ENCODE results near the gene CORO7.

Gene CORO7

GRCh38 chr16:4339909-4340308 lies 76.5 kb downstream of the CORO7 start:
- no peak for DNase-seq (ENCODE audit: extremely low read depth, insufficient read length)
- TF ChIP-seq CTCF (IDR thresholded peaks at IDR 0.05; ENCODE audit: insufficient read depth, low read length, poor library complexity, severe bottlenecking), result no peak

GRCh38 chr16:4339455-4339854 lies 76.9 kb downstream of the CORO7 start:
- Histone ChIP-seq H3K36me3 (ENCODE audit: control insufficient read depth, insufficient read depth, low read length) (peaks cover 20% of the 10 kb centered on the region), H3K4me3 (replicated peaks; ENCODE audit: low read depth, low read length) (no peak overlapping the region), H3K27me3 (replicated peaks; ENCODE audit: control insufficient read depth, insufficient read depth, low read length) (no peaks in the 10 kb centered on the region)
- DNase-seq (ENCODE audit: extremely low read depth, insufficient read length), result no peak
- TF ChIP-seq CTCF (IDR thresholded peaks at IDR 0.05; ENCODE audit: insufficient read depth, low read length, poor library complexity, severe bottlenecking), result no peak

More at GRCh38 chr16:4339909-4340308, 76.5 kb downstream of the CORO7 start:
- no peak overlapping the region for H3K4me3 ChIP-seq (replicated peaks; ENCODE audit: low read depth, low read length)
- H3K27me3 ChIP-seq (replicated peaks; ENCODE audit: control insufficient read depth, insufficient read depth, low read length), result no peaks in the 10 kb centered on the region
- H3K36me3 ChIP-seq (ENCODE audit: control insufficient read depth, insufficient read depth, low read length), result peaks cover 20% of the 10 kb centered on the region

- DNase-seq (ENCODE audit: extremely low read depth, insufficient read length), result no peak
- H3K4me3 ChIP-seq (replicated peaks; ENCODE audit: low read depth, low read length), result no peak overlapping the region
- no peak for TF ChIP-seq CTCF (IDR thresholded peaks at IDR 0.05; ENCODE audit: insufficient read depth, low read length, poor library complexity, severe bottlenecking)
- H3K36me3 ChIP-seq (ENCODE audit: control insufficient read depth, insufficient read depth, low read length), result peaks cover 20% of the 10 kb centered on the region
- H3K27me3 ChIP-seq (replicated peaks; ENCODE audit: control insufficient read depth, insufficient read depth, low read length), result no peaks in the 10 kb centered on the region
Measured at GRCh38 chr16:4338712-4339299, 77.6 kb downstream of the CORO7 start.

- no peaks in the 10 kb centered on the region for H3K27me3 ChIP-seq (replicated peaks; ENCODE audit: control insufficient read depth, insufficient read depth, low read length)
- no peak overlapping the region for H3K4me3 ChIP-seq (replicated peaks; ENCODE audit: low read depth, low read length)
- no peak for TF ChIP-seq CTCF (IDR thresholded peaks at IDR 0.05; ENCODE audit: insufficient read depth, low read length, poor library complexity, severe bottlenecking)
- peaks cover 19% of the 10 kb centered on the region for H3K36me3 ChIP-seq (ENCODE audit: control insufficient read depth, insufficient read depth, low read length)
- no peak for DNase-seq (ENCODE audit: extremely low read depth, insufficient read length)
Measured at GRCh38 chr16:4338125-4338582, 78.2 kb downstream of the CORO7 start.

- Histone ChIP-seq H3K27me3 (replicated peaks; ENCODE audit: control insufficient read depth, insufficient read depth, low read length) (no peaks in the 10 kb centered on the region), H3K36me3 (ENCODE audit: control insufficient read depth, insufficient read depth, low read length) (peaks cover 16% of the 10 kb centered on the region), H3K4me3 (replicated peaks; ENCODE audit: low read depth, low read length) (no peak overlapping the region)
- DNase-seq (ENCODE audit: extremely low read depth, insufficient read length), result no peak
- TF ChIP-seq CTCF (IDR thresholded peaks at IDR 0.05; ENCODE audit: insufficient read depth, low read length, poor library complexity, severe bottlenecking), result no peak
Measured at GRCh38 chr16:4337540-4338088, 78.8 kb downstream of the CORO7 start.

All from GM06990 (cell line).